ENCODE data around the gene MAP3K5. TPM values are rescaled to one million over a fixed set of nuclear protein-coding genes. Genes with fewer than 3 reads are reported as not detected.
"Not testable (repeated sequence)": the region's sequence is repeated elsewhere in the genome, so short reads cannot be mapped to it uniquely, and the experiment has no call there.

MAP3K5 gene
- total RNA-seq, 2 experiments from 2014 or later: 15.0 to 15.1 TPM

- Mint-ChIP-seq H3K4me3 (no peak overlapping the region), H3K36me3 (ENCODE audit: low read depth) (peaks cover 35% of the 10 kb centered on the region), H3K9me3 (ENCODE audit: insufficient read depth) (peaks cover 7% of the 10 kb centered on the region), H3K27ac (no peak overlapping the region), H3K4me1 (ENCODE audit: low read depth) (peaks cover 28% of the 10 kb centered on the region), H3K27me3 (ENCODE audit: low read depth) (no peaks in the 10 kb centered on the region)
- ATAC-seq (no peak), DNase-seq (no peak)
- POLR2A ChIA-PET: no interaction called here
- CTCF ChIA-PET: interaction anchor here (0.7 to 3.3 kb wide), 3 partner anchors 22 to 75 kb away, joined by 3 to 13 read pairs (median 3); partner anchors contain the start of gene MAP3K5
These were observed 74.6 kb downstream of the MAP3K5 start for GRCh38 chr6:136717716-136717990.

- Mint-ChIP-seq H3K9me3 (ENCODE audit: insufficient read depth) (peaks cover 8% of the 10 kb centered on the region), H3K27me3 (ENCODE audit: low read depth) (no peaks in the 10 kb centered on the region), H3K36me3 (ENCODE audit: low read depth) (peaks cover 35% of the 10 kb centered on the region), H3K4me3 (no peak overlapping the region), H3K27ac (no peak overlapping the region), H3K4me1 (ENCODE audit: low read depth) (peaks cover 28% of the 10 kb centered on the region)
- ATAC-seq (no peak), DNase-seq (no peak)
- POLR2A ChIA-PET: no interaction called here
- CTCF ChIA-PET: interaction anchor here (0.7 to 3.3 kb wide), 2 partner anchors 73 to 75 kb away, joined by 3 to 13 read pairs; partner anchors contain the start of gene MAP3K5
These were observed 75.2 kb downstream of the MAP3K5 start for GRCh38 chr6:136716917-136717715.

- H3K27ac Mint-ChIP-seq: not testable (repeated sequence)
These were observed 79.6 kb downstream of the MAP3K5 start for GRCh38 chr6:136712642-136713041.

GRCh38 chr6:136711644-136712043 is 80.6 kb downstream of the MAP3K5 start:
- POLR2A ChIA-PET: interaction anchor here (1.4 kb wide), 1 partner anchor 81 kb away, joined by 3 read pairs; the partner anchor contains the start of gene MAP3K5
- Mint-ChIP-seq H3K9me3 (ENCODE audit: insufficient read depth) (peaks cover 4% of the 10 kb centered on the region), H3K36me3 (ENCODE audit: low read depth) (peaks cover 15% of the 10 kb centered on the region), H3K4me1 (ENCODE audit: low read depth) (no peaks in the 10 kb centered on the region), H3K27ac (no peak overlapping the region), H3K4me3 (no peak overlapping the region), H3K27me3 (ENCODE audit: low read depth) (no peaks in the 10 kb centered on the region)
- ATAC-seq (no peak), DNase-seq (no peak)
- CTCF ChIA-PET: interaction anchor here (1.0 kb wide), 1 partner anchor 81 kb away, joined by 4 read pairs; the partner anchor contains the start of gene MAP3K5

More at GRCh38 chr6:136712642-136713041, 79.6 kb downstream of the MAP3K5 start:
- H3K27me3 Mint-ChIP-seq (ENCODE audit: low read depth); POLR2A ChIA-PET; ATAC-seq; H3K4me1 Mint-ChIP-seq (ENCODE audit: low read depth); DNase-seq; H3K9me3 Mint-ChIP-seq (ENCODE audit: insufficient read depth); H3K4me3 Mint-ChIP-seq: not testable (repeated sequence)
- peaks cover 16% of the 10 kb centered on the region for H3K36me3 Mint-ChIP-seq (ENCODE audit: low read depth)
- CTCF ChIA-PET: interaction anchor here (1.0 kb wide), 1 partner anchor 80 kb away, joined by 4 read pairs; the partner anchor contains the start of gene MAP3K5

- Mint-ChIP-seq H3K27me3 (ENCODE audit: low read depth) (no peaks in the 10 kb centered on the region), H3K36me3 (ENCODE audit: low read depth) (peaks cover 15% of the 10 kb centered on the region), H3K4me1 (ENCODE audit: low read depth) (no peaks in the 10 kb centered on the region), H3K4me3 (no peak overlapping the region), H3K27ac (no peak overlapping the region), H3K9me3 (ENCODE audit: insufficient read depth) (peaks cover 4% of the 10 kb centered on the region)
- no peak for ATAC-seq
- no peak for DNase-seq
- ChIA-PET POLR2A (interaction anchor here (1.4 kb wide), 1 partner anchor 81 kb away, joined by 3 read pairs; the partner anchor contains the start of gene MAP3K5), CTCF (interaction anchor here (0.6 to 2.7 kb wide), 3 partner anchors 67 to 1240 kb away, joined by 3 to 9 read pairs (median 4); partner anchors contain the start of gene MAP3K5)
These were observed 81.3 kb downstream of the MAP3K5 start for GRCh38 chr6:136710877-136711552.

GRCh38 chr6:136709429-136709828 is 82.8 kb downstream of the MAP3K5 start:
- Mint-ChIP-seq H3K4me1 (ENCODE audit: low read depth) (no peaks in the 10 kb centered on the region), H3K27me3 (ENCODE audit: low read depth) (no peaks in the 10 kb centered on the region), H3K9me3 (ENCODE audit: insufficient read depth) (peaks cover 4% of the 10 kb centered on the region), H3K27ac (no peak overlapping the region), H3K36me3 (ENCODE audit: low read depth) (peaks cover 8% of the 10 kb centered on the region), H3K4me3 (no peak overlapping the region)
- ATAC-seq (no peak), DNase-seq (no peak)
- POLR2A ChIA-PET: no interaction called here
- CTCF ChIA-PET: interaction anchor here (1.0 to 2.7 kb wide), 2 partner anchors 11 to 83 kb away, joined by 4 to 9 read pairs; partner anchors contain the start of gene MAP3K5

GRCh38 chr6:136706430-136706829 is 85.8 kb downstream of the MAP3K5 start:
- ChIA-PET CTCF (interaction anchor here (2.0 kb wide), 1 partner anchor 62 kb away, joined by 8 read pairs; no protein-coding TSS in a partner anchor), POLR2A (interaction anchor here (0.6 kb wide), 1 partner anchor 23 kb away, joined by 5 read pairs; no protein-coding TSS in a partner anchor)
- ATAC-seq: no peak
- no peak overlapping the region for H3K27ac Mint-ChIP-seq
- H3K9me3 Mint-ChIP-seq (ENCODE audit: insufficient read depth): no peaks in the 10 kb centered on the region
- no peak for DNase-seq
- no peaks in the 10 kb centered on the region for H3K27me3 Mint-ChIP-seq (ENCODE audit: low read depth)
- H3K36me3 Mint-ChIP-seq (ENCODE audit: low read depth): peaks cover 8% of the 10 kb centered on the region
- H3K4me3 Mint-ChIP-seq: no peak overlapping the region
- H3K4me1 Mint-ChIP-seq (ENCODE audit: low read depth): no peaks in the 10 kb centered on the region

- no peak overlapping the region for H3K4me3 Mint-ChIP-seq
- ChIA-PET CTCF (no interaction called here), POLR2A (no interaction called here)
- ATAC-seq (no peak), DNase-seq (no peak)
- H3K36me3 Mint-ChIP-seq (ENCODE audit: low read depth): peaks cover 5% of the 10 kb centered on the region
- no peaks in the 10 kb centered on the region for H3K9me3 Mint-ChIP-seq (ENCODE audit: insufficient read depth)
- no peak overlapping the region for H3K27ac Mint-ChIP-seq
- H3K4me1 Mint-ChIP-seq (ENCODE audit: low read depth): peaks cover 9% of the 10 kb centered on the region
- no peaks in the 10 kb centered on the region for H3K27me3 Mint-ChIP-seq (ENCODE audit: low read depth)
These were observed 88.9 kb downstream of the MAP3K5 start for GRCh38 chr6:136703331-136703865.

- POLR2A ChIA-PET: no interaction called here
- Mint-ChIP-seq H3K27ac (no peak overlapping the region), H3K4me1 (ENCODE audit: low read depth) (peaks cover 9% of the 10 kb centered on the region), H3K4me3 (no peak overlapping the region), H3K27me3 (ENCODE audit: low read depth) (no peaks in the 10 kb centered on the region), H3K9me3 (ENCODE audit: insufficient read depth) (no peaks in the 10 kb centered on the region), H3K36me3 (ENCODE audit: low read depth) (peaks cover 7% of the 10 kb centered on the region)
- ATAC-seq (no peak), DNase-seq (no peak)
- CTCF ChIA-PET: interaction anchor here (1.0 to 1.9 kb wide), 3 partner anchors 57 to 91 kb away, joined by 4 to 9 read pairs (median 6); partner anchors contain the start of gene MAP3K5
These were observed 91.2 kb downstream of the MAP3K5 start for GRCh38 chr6:136701045-136701444.

GRCh38 chr6:136699358-136699757 is 92.9 kb downstream of the MAP3K5 start:
- POLR2A ChIA-PET: interaction anchor here (0.7 to 1.0 kb wide), 2 partner anchors 54 to 93 kb away, joined by 3 read pairs; partner anchors contain the start of gene MAP3K5

GRCh38 chr6:136696783-136697364 is 95.4 kb downstream of the MAP3K5 start:
- POLR2A ChIA-PET: no interaction called here
- DNase-seq (no peak), ATAC-seq (no peak)
- peaks cover 9% of the 10 kb centered on the region for H3K4me1 Mint-ChIP-seq (ENCODE audit: low read depth)
- no peak overlapping the region for H3K4me3 Mint-ChIP-seq
- CTCF ChIA-PET: interaction anchor here (1.3 kb wide), 1 partner anchor 95 kb away, joined by 5 read pairs; the partner anchor contains the start of gene MAP3K5
- no peaks in the 10 kb centered on the region for H3K27me3 Mint-ChIP-seq (ENCODE audit: low read depth)
- H3K9me3 Mint-ChIP-seq (ENCODE audit: insufficient read depth): no peaks in the 10 kb centered on the region
- no peak overlapping the region for H3K27ac Mint-ChIP-seq
- peaks cover 15% of the 10 kb centered on the region for H3K36me3 Mint-ChIP-seq (ENCODE audit: low read depth)

More at GRCh38 chr6:136699358-136699757, 92.9 kb downstream of the MAP3K5 start:
- CTCF ChIA-PET: interaction anchor here (1.0 to 1.9 kb wide), 4 partner anchors 34 to 93 kb away, joined by 3 to 6 read pairs (median 4); partner anchors contain the start of gene MAP3K5
- Mint-ChIP-seq H3K4me3 (no peak overlapping the region), H3K36me3 (ENCODE audit: low read depth) (peaks cover 13% of the 10 kb centered on the region), H3K27me3 (ENCODE audit: low read depth) (no peaks in the 10 kb centered on the region), H3K9me3 (ENCODE audit: insufficient read depth) (no peaks in the 10 kb centered on the region), H3K27ac (no peak overlapping the region), H3K4me1 (ENCODE audit: low read depth) (peaks cover 9% of the 10 kb centered on the region)
- DNase-seq: no peak
- no peak for ATAC-seq
